GM04503 (cell line): ENCODE results near the gene TPK1.

Experiments
- DNase-seq: peaks from one replicate; pipeline ENCODE4 v3.0.0-alpha.2; 2012; ENCODE audit warnings: low read depth

Gene TPK1

DNA sequence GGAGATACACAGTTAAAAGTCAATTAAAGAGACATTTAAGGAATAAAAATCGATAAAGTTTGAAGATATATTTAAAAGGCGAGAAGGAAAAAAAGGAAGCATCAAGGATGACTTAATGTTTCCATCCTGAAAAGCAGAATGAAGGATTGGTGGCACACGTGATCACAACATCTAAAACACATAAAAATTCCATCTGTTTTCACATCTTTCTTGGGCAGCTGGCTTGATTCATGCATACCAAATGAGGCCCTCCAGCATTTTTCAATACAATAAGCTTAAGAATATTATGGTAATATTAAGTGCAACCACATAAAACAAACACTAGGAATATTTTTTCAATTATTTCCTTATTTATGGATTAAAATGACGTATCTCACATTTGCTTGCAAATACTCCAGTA is 112.6 kb downstream of the TPK1 start:
- DNase-seq: no peak

DNA sequence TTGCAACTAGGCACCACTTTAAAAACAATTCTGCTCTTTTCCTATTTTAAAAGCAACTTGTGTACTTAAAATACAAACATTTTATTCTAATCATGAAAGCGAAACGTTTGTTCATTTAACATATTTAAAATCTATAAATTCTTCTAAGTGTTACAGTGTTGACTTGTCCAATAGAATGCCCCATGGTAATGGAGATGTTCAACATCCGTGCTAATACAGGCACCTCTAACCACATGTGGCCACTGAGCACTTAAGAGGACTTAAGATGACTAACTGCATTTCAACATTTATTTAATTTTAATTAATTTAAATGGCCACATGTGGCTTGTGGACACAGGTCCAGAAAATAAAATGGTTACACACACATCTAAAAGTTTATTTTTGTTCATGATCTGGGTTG is 115.1 kb downstream of the TPK1 start:
- DNase-seq: no peak

DNA sequence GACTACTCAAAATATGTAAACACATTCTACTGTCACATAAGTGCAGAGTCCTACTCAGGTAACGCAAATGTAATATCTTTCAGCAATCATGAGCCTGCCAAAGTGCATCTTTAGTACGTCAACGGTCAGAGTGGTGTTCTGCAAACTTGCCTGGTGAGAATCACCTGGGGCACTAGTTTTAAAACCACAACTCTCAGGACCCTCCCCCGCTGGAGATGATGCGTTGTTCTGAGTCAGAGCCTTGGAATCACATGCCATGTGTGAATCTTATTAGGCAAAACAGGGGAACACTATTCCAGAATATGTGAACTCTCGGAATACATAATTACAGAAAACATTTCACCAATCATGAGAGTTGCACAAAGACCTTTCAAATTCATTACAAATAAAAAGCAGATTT is 115.7 kb downstream of the TPK1 start:
- no peak for DNase-seq

DNA sequence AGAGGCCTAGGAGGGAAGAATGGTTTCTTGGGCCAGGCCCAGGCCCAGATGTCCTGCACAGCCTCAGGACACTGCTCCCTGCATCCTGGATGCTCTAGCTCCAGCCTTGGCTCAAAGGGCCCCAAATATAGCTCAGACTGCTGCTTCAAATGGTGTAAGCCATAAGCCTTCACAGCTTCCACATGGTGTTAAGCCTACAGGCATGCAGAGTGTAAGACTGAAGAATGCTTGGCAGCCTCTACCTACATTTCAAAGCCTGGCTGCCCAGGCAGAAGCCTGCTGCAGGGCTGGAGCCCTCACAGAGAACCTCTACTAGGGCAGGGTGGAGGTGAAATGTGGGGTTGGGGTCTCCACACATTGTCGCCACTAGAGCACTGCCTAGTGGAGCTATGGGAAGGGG is 118.1 kb downstream of the TPK1 start:
- DNase-seq: no peak

DNA sequence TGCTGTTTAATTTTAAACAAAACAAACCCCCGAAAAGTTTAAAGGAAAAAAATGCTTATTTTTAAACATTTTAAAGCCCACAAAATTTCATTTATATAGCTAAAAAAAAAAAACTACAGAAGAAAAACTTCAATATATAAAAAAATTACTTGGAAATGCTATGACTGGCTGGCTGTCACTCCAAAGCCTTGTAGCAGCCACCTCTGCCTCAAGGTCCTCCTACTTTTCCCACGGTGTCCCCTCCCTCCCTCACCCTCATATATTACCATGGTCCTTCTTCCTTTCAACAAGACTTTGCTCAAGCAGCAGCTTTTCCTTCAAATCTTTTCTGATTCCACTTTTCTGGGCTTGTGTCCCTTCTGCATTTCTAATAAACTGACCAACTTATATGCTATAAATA is 122.0 kb downstream of the TPK1 start:
- DNase-seq: no peak

DNA sequence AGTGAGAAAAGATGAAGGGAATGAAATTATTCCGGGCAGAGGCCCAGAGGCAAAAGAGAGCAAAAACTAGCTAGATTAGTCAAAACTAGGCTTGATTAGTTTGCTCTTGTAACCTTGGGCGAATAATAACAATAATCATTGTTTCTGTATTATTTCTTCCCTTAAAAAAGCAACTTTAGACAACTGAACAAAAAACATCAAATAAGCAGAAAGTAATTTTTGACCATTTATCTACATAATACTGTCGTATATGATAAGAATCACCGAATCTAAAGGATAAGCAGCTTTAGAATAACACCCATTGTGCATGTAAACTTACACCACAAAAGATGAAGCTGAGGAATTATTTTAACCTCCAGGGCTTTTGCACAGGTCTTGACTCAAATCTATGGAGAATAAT is 125.1 kb downstream of the TPK1 start:
- DNase-seq: no peak

DNA sequence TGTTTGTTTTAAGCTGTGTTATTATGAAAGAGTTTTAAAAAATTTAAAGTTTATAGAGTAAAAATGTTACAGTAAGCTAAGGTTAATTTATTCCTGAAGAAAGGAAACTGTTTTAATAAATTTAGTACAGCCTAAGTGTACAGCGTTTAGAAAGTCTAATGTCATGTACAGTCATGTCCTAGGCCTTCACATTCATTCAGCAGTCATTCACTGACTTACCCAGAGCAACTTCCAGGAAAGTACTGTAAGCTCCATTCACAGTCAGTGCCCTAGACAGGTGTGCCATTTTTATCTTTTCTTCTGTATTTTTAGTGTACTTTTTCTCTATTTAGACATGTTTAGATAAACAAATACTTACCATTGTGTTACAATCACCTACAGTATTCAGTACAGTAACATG is 126.8 kb downstream of the TPK1 start:
- no peak for DNase-seq

DNA sequence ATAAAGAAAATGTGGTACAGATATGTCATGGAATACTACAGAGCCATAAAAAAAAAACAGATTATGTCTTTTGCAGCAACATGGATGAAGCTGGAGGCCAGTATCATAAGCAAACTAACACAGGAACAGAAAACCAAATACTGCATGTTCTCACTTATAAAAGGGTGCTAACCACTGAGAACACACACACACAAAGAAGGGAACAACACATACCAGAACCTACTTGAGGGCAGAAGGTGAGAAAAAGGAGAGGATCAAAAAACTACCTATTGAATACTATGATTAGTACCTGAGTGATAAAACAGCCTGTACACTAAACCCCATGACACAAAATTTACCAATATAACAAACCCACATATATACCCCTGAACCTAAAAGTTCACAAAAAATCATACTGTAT is 144.6 kb downstream of the TPK1 start:
- no peak for DNase-seq

DNA sequence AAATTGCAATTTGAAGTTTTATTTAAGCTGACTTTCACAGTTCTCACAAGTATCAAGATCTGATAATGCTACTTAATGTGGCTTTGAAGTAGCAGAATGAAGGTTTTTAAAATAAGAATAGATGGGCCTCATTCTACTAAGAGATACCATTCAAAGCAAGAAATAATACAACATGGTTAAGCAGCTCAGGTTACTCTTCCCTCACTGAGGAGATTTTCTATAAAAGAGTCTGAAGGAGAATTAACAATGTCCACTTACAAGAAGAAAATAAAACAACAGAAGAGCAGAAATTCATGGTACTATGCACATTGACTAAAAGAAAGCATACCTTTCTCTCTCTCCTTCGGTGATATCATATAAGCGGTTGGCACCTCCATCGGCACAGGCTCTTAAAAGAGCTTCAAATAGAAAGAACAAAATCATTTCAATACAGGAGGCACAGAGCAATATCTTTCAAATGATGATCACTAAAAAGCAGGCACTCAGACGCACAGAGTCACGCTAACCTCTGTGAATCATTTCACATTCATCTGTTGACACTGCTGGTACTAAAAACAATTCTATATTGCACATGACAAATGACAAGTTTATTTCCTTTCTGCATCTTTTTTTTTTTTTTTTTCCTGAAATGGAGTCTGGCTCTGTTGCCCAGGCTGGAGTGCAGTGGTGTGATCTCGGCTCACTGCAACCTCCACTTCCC is 153.1 kb downstream of the TPK1 start:
- no peak for DNase-seq

DNA sequence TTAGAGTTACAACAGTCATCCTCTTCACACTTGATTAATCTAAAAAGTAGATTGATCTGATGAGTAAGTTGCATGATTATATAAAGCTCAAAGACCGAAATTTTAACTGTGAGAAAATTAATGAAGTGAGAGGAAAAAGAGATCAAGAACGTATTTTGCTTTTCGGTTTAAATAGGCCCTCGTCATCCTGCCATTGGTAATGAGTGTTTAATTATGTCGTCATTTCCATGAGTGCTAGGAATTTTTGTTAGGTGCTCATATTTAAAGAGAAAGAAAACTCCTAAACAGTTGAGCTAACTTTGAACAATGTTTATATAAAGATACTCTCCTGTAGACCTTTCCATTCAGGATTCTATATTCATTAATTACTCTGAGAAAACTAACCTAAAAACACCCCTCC is 159.4 kb downstream of the TPK1 start:
- no peak for DNase-seq

DNA sequence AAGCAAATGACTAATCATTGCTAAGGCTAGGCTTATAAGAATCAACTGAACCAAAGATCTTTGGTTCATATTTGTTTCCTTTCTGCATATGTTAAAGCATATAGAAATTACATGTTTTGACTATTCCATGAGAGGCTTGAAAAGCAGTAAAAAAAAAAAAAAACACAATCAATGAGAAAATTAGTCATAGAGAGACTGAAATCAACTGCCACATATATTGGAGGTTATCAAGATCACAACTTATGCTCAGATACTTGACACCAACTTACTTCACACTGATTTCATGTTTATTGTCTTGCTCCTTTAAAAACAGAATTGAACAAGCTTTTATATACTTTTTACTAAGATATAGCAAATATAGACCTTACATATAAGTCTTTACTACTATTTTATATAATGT is 161.3 kb downstream of the TPK1 start:
- no peak for DNase-seq

DNA sequence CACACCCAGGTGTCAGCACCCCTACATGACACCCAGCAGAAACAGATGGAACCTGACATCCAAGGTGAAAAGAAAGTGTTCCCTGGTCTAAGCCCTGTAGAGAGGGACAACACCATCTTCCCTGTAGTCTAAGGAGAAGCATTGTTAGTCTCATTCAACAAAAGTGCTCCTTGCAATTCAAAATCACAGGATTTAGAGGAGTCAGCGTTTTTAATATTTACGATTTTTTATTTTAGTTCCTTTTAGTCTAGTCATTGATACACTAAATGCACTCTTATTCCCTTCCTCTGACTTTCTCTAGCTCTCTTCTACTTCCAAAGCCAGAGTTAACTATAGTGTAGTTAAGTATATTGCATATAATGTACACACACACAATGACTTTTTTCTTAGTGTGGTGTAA is 163.0 kb downstream of the TPK1 start:
- no peak for DNase-seq

DNA sequence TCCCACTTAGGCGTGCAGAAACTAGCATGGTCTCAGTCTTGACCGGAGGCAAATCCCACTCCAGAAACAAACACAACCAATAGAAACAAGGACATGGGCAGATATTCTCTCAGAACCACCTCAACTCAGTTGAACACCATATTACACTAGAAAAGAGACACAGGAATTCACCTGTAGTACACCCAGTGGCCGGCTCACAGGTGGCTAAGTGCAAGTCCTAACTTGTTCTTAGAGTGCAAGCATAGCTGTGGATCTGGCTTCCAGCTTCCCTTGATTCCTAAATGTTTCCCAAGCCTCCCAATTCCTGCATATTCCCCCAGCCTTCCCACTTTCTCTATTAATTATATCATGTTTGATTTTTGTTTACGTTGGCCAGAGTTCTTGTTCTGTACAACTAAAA is 164.4 kb downstream of the TPK1 start:
- no peak for DNase-seq

DNA sequence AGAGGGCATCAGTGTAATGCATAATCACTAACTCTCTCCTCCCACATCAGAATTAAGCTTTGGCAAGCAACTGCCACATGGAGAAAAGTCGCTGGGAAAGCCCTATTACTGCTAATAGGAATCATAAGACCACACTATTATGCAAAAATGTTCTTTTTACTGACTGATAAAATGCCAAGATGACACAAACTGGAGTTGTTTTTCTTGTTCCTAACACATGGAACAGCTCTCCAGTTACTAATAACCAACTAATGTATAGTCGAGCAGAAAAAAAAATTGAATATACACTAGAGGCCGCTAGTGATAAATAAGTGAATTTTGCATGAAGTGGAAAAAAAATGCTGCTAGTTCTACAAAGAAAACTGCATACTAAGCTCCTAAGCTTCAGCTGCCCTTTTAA is 165.6 kb downstream of the TPK1 start:
- DNase-seq: no peak

DNA sequence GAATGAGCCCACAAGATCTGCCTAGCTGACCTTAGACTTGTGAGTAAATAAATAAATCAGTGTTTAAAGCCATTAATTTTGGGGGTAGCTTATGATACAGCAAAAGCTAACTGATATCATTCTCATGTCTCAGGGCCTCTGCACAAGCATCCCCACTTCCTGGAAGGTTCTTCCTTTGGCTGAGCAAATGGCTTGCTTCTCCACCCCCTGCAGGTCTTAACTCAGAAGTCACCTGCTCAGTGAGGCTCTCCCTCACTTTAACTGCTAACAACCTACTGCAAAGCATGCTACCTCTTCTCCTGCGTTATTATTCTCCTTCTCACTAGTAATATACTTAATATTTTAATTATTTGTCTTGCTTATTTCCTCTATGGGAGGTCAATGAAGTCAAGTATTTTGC is 167.3 kb downstream of the TPK1 start:
- DNase-seq: no peak

DNA sequence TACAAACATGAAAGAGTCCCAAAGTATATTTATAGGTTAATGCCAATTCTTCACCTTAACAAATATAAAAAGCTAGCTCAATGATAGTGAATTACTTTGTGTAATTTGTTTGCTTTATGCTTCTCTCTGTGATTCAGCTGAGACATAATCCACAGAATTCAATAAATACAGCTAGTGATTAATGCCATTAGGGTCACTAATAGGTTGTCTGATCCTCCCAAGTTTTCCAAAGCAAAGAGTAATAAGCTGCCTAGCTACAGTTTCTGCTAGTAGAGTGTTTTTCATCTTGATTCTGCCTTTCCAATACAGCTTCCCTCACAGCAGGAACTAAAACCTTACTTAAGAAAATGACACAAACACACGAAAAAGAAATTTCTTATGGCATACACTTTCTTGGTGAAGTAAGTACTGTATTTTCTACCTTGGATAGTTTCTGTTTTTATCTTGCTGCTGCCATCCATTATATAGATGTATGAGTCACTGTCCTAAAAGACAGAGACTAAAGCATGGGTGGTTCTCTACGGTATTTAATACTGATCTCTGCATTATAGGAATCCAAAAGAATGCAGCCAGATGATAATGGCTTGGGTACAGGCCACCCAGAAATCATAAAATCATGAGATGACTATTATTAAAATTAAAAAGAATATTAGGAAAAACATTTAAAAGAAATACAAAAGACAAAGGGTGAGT is 170.0 kb downstream of the TPK1 start:
- DNase-seq: no peak

DNA sequence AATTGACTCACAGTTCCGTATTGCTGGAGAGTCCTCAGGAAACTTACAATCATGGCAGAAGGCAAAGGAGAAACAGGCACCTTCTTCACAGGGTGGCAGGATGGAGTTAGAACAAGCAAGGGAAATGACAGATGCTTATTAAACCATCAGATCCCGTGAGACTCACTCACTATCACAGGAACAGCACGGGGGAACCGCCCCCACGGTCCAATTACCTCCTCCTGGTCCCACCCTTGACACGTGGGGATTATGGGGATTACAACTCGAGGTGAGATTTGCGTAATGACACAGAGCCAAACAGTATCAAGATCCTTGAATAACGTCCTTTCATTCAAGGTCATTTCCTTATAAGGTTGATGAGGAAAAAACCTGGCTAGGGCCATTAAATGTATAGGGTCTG is 176.6 kb downstream of the TPK1 start:
- DNase-seq: no peak

DNA sequence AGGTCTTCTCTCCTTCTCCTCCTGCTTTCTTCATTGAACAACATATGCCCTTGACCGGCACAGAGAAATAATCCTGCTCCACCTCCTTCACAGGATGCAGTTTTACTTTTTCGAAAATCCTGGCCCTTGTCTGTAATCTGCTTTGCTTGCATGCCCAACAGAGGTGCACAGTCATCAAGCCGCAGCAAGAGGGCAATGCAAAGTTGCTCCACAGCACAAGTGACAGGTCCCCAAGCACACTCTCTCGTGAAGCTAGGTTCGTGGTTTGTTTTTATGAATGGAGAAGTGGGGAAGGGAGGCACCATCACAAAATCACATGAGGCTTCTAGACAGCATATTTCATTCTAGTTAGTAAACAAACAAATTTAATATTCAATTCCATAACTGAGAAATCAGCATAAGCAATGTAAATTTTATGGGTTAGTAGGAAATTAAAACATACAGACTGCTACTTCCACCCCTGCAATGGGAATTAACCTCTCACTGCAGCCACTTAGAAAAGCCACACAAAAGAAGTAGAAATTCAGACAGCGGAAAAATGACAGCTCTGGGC is 178.8 kb downstream of the TPK1 start:
- no peak for DNase-seq

DNA sequence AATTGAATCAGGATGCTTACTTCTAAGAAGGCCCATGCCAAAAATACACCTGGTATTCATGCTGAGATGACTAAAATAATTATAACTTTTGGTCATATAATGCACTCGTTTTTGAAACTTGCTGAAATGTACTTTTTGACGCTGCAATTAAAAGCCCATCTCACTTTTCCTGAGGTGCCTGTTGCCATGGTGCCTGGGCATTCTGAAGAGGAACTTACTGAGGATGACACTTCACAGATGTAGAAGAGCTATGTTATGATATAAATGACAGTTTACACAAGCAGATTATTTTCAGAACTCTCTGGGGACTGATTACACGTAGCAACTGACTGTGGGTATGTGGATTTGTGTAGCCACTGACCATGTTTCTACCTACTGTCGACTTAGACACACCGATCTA is 182.4 kb downstream of the TPK1 start:
- no peak for DNase-seq

DNA sequence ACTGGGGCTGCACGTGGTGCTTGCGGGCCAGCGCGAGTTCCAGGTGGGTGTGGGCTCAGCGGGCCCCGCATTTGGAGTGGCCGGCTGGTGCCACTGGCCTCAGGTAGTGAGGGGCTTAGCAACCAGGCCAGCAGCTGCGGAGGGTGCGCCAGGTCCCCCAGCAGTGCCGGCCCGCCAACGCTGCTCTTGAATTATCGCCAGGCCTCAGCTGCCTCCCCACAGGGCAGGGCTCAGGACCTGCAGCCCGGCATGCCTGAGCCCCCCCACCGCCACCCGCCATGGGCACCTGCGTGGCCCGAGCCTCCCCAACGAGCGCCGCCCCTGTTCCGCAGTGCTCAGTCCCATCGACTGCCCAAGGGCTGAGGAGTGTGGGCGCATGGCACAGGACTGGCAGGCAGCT is 185.4 kb downstream of the TPK1 start:
- DNase-seq: no peak

DNA sequence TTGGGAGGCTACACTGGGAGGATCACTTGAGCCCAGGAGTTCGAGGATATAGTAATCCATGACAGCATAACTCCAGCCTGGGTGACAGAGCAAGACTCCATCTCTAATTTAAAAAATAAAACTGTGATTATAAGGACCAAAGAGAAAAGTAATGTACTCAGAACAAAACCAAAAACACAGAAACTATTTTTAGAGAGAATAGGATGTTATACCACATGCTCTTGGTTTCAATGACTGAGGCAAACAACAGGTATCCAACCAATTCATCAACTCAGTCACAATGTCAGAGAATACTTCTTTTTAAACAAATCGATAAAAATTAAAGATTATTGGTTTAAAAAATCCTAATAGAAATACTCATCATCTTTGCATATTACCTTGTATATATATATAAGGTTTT is 186.7 kb downstream of the TPK1 start:
- no peak for DNase-seq

DNA sequence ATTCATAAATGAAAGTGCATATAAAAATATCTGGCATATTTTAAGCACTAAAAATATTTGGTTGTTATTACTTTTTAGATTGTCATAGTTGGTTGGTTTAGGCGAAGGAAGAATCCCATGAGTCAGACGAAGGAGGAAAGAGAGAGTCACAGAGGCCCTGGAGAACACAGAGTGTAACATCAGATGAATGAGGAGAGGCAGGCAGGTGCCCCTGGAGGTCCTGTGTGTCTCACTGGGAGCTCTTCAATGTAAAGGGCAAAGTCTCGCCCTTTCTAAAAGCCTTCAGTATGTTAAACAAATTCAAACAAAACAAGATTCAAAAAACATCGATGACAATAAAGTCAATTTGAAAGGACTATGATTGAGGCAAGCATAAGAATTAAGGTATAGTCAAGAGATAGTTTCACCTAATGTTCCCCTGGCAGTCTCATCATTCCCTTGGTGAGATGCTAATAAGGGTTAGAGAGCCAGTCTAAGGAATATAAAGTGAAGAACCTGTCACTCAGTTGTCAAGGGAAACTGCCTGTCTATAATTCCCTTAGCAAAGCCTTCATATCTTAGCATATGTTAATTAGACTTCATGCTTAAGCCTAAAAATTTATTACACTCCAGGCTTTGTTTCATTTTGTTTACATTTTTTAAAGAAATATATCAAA is 194.3 kb downstream of the TPK1 start:
- no peak for DNase-seq

DNA sequence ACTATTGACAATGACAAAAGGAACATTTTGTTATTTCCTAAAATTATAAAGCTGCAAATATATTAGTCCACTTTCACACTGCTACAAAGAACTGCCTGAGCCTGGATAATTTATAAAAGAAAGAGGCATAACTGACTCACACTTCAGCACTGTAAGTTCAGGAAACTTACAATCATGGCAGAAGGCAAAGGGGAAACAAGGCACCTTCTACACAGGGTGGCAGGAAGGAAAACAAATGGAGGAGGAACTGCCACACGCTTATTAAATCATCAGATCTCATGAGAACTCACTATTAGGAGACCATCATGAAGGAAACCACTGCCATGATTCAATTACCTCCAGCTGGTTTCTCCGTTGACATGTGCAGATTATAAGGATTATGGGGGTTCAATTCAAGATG is 203.1 kb downstream of the TPK1 start:
- DNase-seq: no peak
